Measurements from ENCODE around the gene SF3B2.

- TF ChIP-seq CTCF (IDR thresholded peaks at IDR 0.05; ENCODE audit: low read depth, low read length) (no peak), POLR2A (IDR thresholded peaks at IDR 0.05; ENCODE audit: extremely low read depth, insufficient read length) (no peak), MAX (IDR thresholded peaks at IDR 0.05; ENCODE audit: low read depth, low read length) (no peak)
These were observed 57.1 kb downstream of the SF3B2 start for GRCh38 chr11:66109294-66109693.

Measured in NB4 (cell line).